Panc1 (cell line): ENCODE data around the gene PIK3AP1.

ENCODE experiments used
- CTCF ChIP-seq: fragments of 450-650 bp; IDR thresholded peaks from 2 replicates; pipeline ENCODE4 v1.5.1; 2017; ENCODE audit warnings: mild to moderate bottlenecking
- POLR2AphosphoS5 ChIP-seq: IDR thresholded peaks from 2 replicates; pipeline ENCODE4 v1.6.1; 2012; ENCODE audit warnings: mild to moderate bottlenecking, low read depth, low read length, moderate library complexity
- TF ChIP-seq, protein P1 (sequence below), 2 experiments: IDR thresholded peaks; 2 replicates each; pipeline ENCODE4 v1.6.1; 2011 to 2012; ENCODE audit warnings: low read depth in 2 of 2, control low read depth in 1 of 2, low read length in 1 of 2, mild to moderate bottlenecking in 1 of 2, moderate library complexity in 1 of 2; ENCODE audit not compliant: insufficient read depth in 1 of 2

GRCh38 chr10:96676272-96677112 is 43.8 kb downstream of the PIK3AP1 start:
- TF ChIP-seq POLR2AphosphoS5 (no peak), CTCF (no peak)
- TF ChIP-seq, protein P1, sequence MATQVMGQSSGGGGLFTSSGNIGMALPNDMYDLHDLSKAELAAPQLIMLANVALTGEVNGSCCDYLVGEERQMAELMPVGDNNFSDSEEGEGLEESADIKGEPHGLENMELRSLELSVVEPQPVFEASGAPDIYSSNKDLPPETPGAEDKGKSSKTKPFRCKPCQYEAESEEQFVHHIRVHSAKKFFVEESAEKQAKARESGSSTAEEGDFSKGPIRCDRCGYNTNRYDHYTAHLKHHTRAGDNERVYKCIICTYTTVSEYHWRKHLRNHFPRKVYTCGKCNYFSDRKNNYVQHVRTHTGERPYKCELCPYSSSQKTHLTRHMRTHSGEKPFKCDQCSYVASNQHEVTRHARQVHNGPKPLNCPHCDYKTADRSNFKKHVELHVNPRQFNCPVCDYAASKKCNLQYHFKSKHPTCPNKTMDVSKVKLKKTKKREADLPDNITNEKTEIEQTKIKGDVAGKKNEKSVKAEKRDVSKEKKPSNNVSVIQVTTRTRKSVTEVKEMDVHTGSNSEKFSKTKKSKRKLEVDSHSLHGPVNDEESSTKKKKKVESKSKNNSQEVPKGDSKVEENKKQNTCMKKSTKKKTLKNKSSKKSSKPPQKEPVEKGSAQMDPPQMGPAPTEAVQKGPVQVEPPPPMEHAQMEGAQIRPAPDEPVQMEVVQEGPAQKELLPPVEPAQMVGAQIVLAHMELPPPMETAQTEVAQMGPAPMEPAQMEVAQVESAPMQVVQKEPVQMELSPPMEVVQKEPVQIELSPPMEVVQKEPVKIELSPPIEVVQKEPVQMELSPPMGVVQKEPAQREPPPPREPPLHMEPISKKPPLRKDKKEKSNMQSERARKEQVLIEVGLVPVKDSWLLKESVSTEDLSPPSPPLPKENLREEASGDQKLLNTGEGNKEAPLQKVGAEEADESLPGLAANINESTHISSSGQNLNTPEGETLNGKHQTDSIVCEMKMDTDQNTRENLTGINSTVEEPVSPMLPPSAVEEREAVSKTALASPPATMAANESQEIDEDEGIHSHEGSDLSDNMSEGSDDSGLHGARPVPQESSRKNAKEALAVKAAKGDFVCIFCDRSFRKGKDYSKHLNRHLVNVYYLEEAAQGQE (IDR thresholded peaks at IDR 0.05; ENCODE audit: insufficient read depth in 1 of 2, low read depth in 2 of 2, low read length in 1 of 2) = no peak
